Neuronal stem cell (in vitro differentiated cells): ENCODE results near the gene ZNF77.
A peak's percentile ranks its signal among the peaks of the same experiment; 100 is the strongest.

Source experiments
- DNase-seq: peaks from one replicate; pipeline ENCODE4 v3.0.0-alpha.2; 2013; ENCODE audit warnings: low spot score
- H2AFZ ChIP-seq: one replicate; pipeline ENCODE4 v1.6.1; 2013; ENCODE audit warnings: mild to moderate bottlenecking, low read length, inconsistent platforms
- H2AK5ac ChIP-seq: 2 replicates; pipeline ENCODE4 v1.6.1; 2013; ENCODE audit warnings: low read depth, mild to moderate bottlenecking, inconsistent platforms, low read length, moderate library complexity, mixed read lengths
- H2BK120ac ChIP-seq: 2 replicates; pipeline ENCODE4 v1.6.1; 2013; ENCODE audit warnings: low read depth, mild to moderate bottlenecking, inconsistent platforms, low read length, moderate library complexity, mixed read lengths
- H2BK12ac ChIP-seq: one replicate; pipeline ENCODE4 v1.6.1; 2013; ENCODE audit warnings: low read length, inconsistent platforms
- H2BK15ac ChIP-seq: 2 replicates; pipeline ENCODE4 v1.6.1; 2013; ENCODE audit warnings: mild to moderate bottlenecking, low read length, inconsistent platforms, mixed read lengths
- H2BK5ac ChIP-seq: one replicate; pipeline ENCODE4 v1.6.1; 2013; ENCODE audit warnings: inconsistent platforms, mild to moderate bottlenecking, low read length, moderate library complexity
- H3K14ac ChIP-seq: one replicate; pipeline ENCODE4 v1.6.1; 2013; ENCODE audit warnings: low read length, inconsistent platforms
- H3K18ac ChIP-seq: 2 replicates; pipeline ENCODE4 v1.6.1; 2013; ENCODE audit warnings: low read length, inconsistent platforms
- H3K23ac ChIP-seq: 2 replicates; pipeline ENCODE4 v1.6.1; 2013; ENCODE audit warnings: low read depth, mild to moderate bottlenecking, mixed read lengths, low read length, inconsistent platforms; ENCODE audit not compliant: poor library complexity
- H3K27ac ChIP-seq: replicated peaks from 3 replicates; pipeline ENCODE4 v1.5.1; 2013; ENCODE audit warnings: low read length, inconsistent platforms
- H3K27me3 ChIP-seq, 3 experiments: 2 replicates each; pipeline ENCODE4 v1.6.1; 2013; ENCODE audit warnings: low read length in 3 of 3, mild to moderate bottlenecking in 2 of 3, inconsistent platforms in 1 of 3, low read depth in 1 of 3, mixed read lengths in 1 of 3, moderate library complexity in 1 of 3; ENCODE audit not compliant: control insufficient read depth in 3 of 3, insufficient read depth in 3 of 3
- H3K36me3 ChIP-seq, 2 donors: replicated peaks in 1 of 2; 2 replicates each; pipeline ENCODE4 v1.6.1; 2013; ENCODE audit warnings: low read length in 2 of 2; ENCODE audit not compliant: control insufficient read depth in 2 of 2, insufficient read depth in 2 of 2
- H3K4ac ChIP-seq: 2 replicates; pipeline ENCODE4 v1.6.1; 2013; ENCODE audit warnings: inconsistent platforms, mild to moderate bottlenecking, low read length, moderate library complexity
- H3K4me1 ChIP-seq, 2 donors: 1 replicate in 1 of 2; 2 replicates in 1 of 2; pipeline ENCODE4 v1.6.1; 2013; ENCODE audit warnings: low read length in 2 of 2, low read depth in 1 of 2; ENCODE audit not compliant: control insufficient read depth in 2 of 2, insufficient read depth in 1 of 2
- H3K4me2 ChIP-seq: one replicate; pipeline ENCODE4 v1.6.1; 2013; ENCODE audit warnings: mild to moderate bottlenecking, low read length, inconsistent platforms; ENCODE audit not compliant: insufficient read depth, poor library complexity, severe bottlenecking
- H3K4me3 ChIP-seq, 2 donors: 2 replicates each; pipeline ENCODE4 v1.5.1; 2013; ENCODE audit warnings: low read length in 2 of 2, mild to moderate bottlenecking in 2 of 2, inconsistent platforms in 1 of 2, moderate library complexity in 1 of 2
- H3K79me1 ChIP-seq: one replicate; pipeline ENCODE4 v1.6.1; 2013; ENCODE audit warnings: low read depth, mild to moderate bottlenecking, inconsistent platforms, low read length, moderate library complexity
- H3K9ac ChIP-seq: one replicate; pipeline ENCODE4 v1.6.1; 2013; ENCODE audit warnings: mild to moderate bottlenecking, low read depth, low read length, inconsistent platforms; ENCODE audit not compliant: poor library complexity
- H3K9me3 ChIP-seq, 2 donors: replicated peaks in 1 of 2; 2 replicates each; pipeline versions ENCODE3 to v1.6.1; 2013; ENCODE audit warnings: low read length in 2 of 2, mild to moderate bottlenecking in 2 of 2, inconsistent platforms in 1 of 2, low read depth in 1 of 2, mixed read lengths in 1 of 2, moderate library complexity in 1 of 2; ENCODE audit not compliant: control insufficient read depth in 2 of 2, insufficient read depth in 1 of 2
- H4K8ac ChIP-seq: one replicate; pipeline ENCODE4 v1.6.1; 2013; ENCODE audit warnings: low read depth, mild to moderate bottlenecking, inconsistent platforms, low read length, moderate library complexity
- H4K91ac ChIP-seq: one replicate; pipeline ENCODE4 v1.6.1; 2013; ENCODE audit warnings: low read length, low read depth, mild to moderate bottlenecking, inconsistent platforms; ENCODE audit not compliant: poor library complexity
- whole genome bisulfite sequencing, 2 donors: extraction: QIAGEN DNeasy Blood & Tissue Kit; methylation state at CpG; one replicate each; pipeline ENCODE4 v1.1.7; 2013; ENCODE audit warnings: missing lambda C conversion rate in 2 of 2, mixed read lengths in 1 of 2; ENCODE audit not compliant: insufficient read length in 2 of 2, insufficient replicate concordance in 1 of 2; ENCODE audit errors: extremely low coverage in 2 of 2; 5-methylcytosine and 5-hydroxymethylcytosine counted together

Gene ZNF77

GRCh38 chr19:2989236-2989946 lies 44.6 kb upstream of the ZNF77 start:
- Histone ChIP-seq H2BK15ac (peak overlapping the region; percentile 92), H2BK120ac (no peak overlapping the region), H3K23ac (peak overlapping the region; percentile 55), H3K14ac (peak overlapping the region; percentile 71), H3K4ac (no peak overlapping the region), H3K9ac (no peak overlapping the region), H3K18ac (peak overlapping the region; percentile 2), H3K4me3 (no peak overlapping the region), H3K4me1 (peaks cover 13 to 21% of the 10 kb centered on the region in 2 donors), H4K8ac (peak overlapping the region; percentile 17), H3K79me1 (peaks cover 2% of the 10 kb centered on the region), H2AK5ac (peak overlapping the region; percentile 90), H2BK12ac (peak overlapping the region; percentile 97), H3K27ac (no peak overlapping the region), H3K36me3 (no peaks in the 10 kb centered on the region), H2BK5ac (no peak overlapping the region), H3K4me2 (no peak overlapping the region), H2AFZ (no peak overlapping the region), H3K27me3 (peaks cover 0 to 19% (median 2%) of the 10 kb centered on the region in 3 experiments), H4K91ac (no peak overlapping the region), H3K9me3 (no peaks in the 10 kb centered on the region)
- DNase-seq: no peak
- no CpG with 5 or more reads among the region's 15 CpGs for WGBS, 2 donors

GRCh38 chr19:2988568-2988967 lies 43.8 kb upstream of the ZNF77 start:
- WGBS, 2 donors: no CpG with 5 or more reads among the region's 3 CpGs
- no peaks in the 10 kb centered on the region for H3K36me3 ChIP-seq
- H2BK12ac ChIP-seq: no peak overlapping the region
- no peak overlapping the region for H3K4me2 ChIP-seq
- H3K9ac ChIP-seq: no peak overlapping the region
- H3K4ac ChIP-seq: no peak overlapping the region
- H4K91ac ChIP-seq: no peak overlapping the region
- peaks cover 2% of the 10 kb centered on the region for H3K79me1 ChIP-seq
- no peak overlapping the region for H2AFZ ChIP-seq
- H4K8ac ChIP-seq: no peak overlapping the region
- no peak overlapping the region for H3K27ac ChIP-seq
- no peak overlapping the region for H3K14ac ChIP-seq
- peaks cover 16 to 29% of the 10 kb centered on the region in 2 donors for H3K4me1 ChIP-seq
- H3K27me3 ChIP-seq: peaks cover 2 to 19% (median 3%) of the 10 kb centered on the region in 3 experiments
- H3K9me3 ChIP-seq: no peaks in the 10 kb centered on the region
- no peak overlapping the region for H2BK15ac ChIP-seq
- no peak for DNase-seq
- no peak overlapping the region for H3K4me3 ChIP-seq
- H2BK5ac ChIP-seq: no peak overlapping the region
- no peak overlapping the region for H3K18ac ChIP-seq
- H2BK120ac ChIP-seq: no peak overlapping the region
- no peak overlapping the region for H2AK5ac ChIP-seq
- no peak overlapping the region for H3K23ac ChIP-seq

DNA sequence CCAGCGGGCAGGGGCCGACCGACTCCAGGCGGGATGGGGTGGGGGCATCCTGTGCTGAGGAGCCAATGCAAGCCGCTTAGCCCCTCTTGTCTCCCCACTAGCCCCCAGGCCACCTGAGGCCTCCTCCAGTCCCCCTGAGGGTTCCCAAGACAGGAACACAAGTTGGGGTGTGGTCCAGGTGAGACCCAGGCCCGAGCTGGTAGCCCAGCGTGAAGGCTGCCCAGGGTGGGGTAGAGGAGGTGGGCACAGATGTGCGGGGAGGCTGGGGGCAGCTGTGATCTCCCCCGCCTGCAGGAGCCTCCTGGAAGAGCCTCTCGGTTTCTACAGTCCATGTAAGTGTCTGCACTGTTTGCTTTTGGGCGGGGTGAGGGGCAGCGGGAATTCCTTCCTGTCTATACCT lies 43.0 kb upstream of the ZNF77 start:
- Histone ChIP-seq H3K36me3 (no peaks in the 10 kb centered on the region), H2AFZ (peak overlapping the region; percentile 81), H2BK120ac (no peak overlapping the region), H3K27me3 (peaks cover 2 to 20% (median 10%) of the 10 kb centered on the region in 3 experiments), H4K8ac (no peak overlapping the region), H3K79me1 (no peaks in the 10 kb centered on the region), H3K23ac (no peak overlapping the region), H2BK5ac (peak overlapping the region; percentile 40), H3K27ac (no peak overlapping the region), H2AK5ac (peak overlapping the region; percentile 98), H3K9me3 (no peaks in the 10 kb centered on the region), H3K4ac (peak overlapping the region; percentile 97), H3K4me3 (no peak overlapping the region), H3K18ac (peak overlapping the region; percentile 76), H4K91ac (peak overlapping the region; percentile 65), H3K14ac (no peak overlapping the region), H3K4me2 (peak overlapping the region; percentile 18), H3K4me1 (peaks cover 21 to 35% of the 10 kb centered on the region in 2 donors), H2BK15ac (peak overlapping the region; percentile 96), H3K9ac (peak overlapping the region; percentile 38), H2BK12ac (peak overlapping the region; percentile 8)
- no peak for DNase-seq
- no CpG with 5 or more reads among the region's 12 CpGs for WGBS, 2 donors

DNA sequence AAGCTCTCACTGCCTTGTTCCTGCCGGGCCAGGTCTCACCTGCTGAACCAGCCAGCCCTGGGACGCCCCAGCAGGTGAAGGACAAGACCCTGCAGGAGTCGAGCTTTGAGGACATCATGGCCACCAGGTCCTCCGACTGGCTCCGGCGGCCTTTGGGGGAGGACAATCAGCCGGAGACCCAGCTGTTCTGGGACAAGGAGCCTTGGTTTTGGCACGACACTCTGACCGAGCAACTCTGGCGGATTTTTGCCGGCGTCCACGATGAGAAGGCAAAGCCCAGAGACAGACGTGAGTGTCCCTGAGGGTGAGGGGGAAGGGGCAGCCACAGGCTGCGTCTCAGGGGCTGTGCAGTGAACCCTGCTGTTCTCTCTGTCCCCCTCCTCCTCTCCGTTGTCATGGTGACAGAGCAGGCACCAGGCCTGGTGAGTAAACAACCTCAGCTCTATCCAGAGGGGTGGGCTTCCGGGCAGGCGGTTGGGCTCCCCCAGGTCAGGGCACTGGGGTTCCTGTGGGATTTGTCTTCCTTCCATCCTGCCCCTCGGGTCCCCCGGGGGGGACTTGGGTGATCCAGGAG lies 42.3 kb upstream of the ZNF77 start:
- Histone ChIP-seq H3K4me3 (peak overlapping the region in 1 of 2 donors; percentile 25), H2BK12ac (peak overlapping the region; percentile 14), H3K4me1 (peaks cover 25 to 39% of the 10 kb centered on the region in 2 donors), H3K9me3 (no peaks in the 10 kb centered on the region), H3K23ac (no peak overlapping the region), H3K4me2 (peak overlapping the region; percentile 61), H4K8ac (no peak overlapping the region), H2AK5ac (no peak overlapping the region), H3K18ac (peak overlapping the region; percentile 76), H3K14ac (peak overlapping the region; percentile 57), H3K27ac (no peak overlapping the region), H3K4ac (no peak overlapping the region), H2BK15ac (peak overlapping the region; percentile 2), H3K36me3 (no peaks in the 10 kb centered on the region), H3K27me3 (peaks cover 2 to 24% (median 15%) of the 10 kb centered on the region in 3 experiments), H3K79me1 (no peaks in the 10 kb centered on the region), H4K91ac (no peak overlapping the region), H2AFZ (peak overlapping the region; percentile 81), H2BK120ac (no peak overlapping the region), H2BK5ac (peak overlapping the region; percentile 40), H3K9ac (peak overlapping the region; percentile 50)
- no peak for DNase-seq
- no CpG with 5 or more reads among the region's 20 CpGs for WGBS, 2 donors
